ENCODE measurements around the gene IRS2. TPM values are rescaled to one million over a fixed set of nuclear protein-coding genes. Genes with fewer than 3 reads are reported as not detected.
"Not testable (repeated sequence)": the region's sequence is repeated elsewhere in the genome, so short reads cannot be mapped to it uniquely, and the experiment has no call there.

IRS2 gene
- total RNA-seq, 1 donor from 2014 or later = 12.0 TPM

- DNase-seq (ENCODE audit: low spot score) = no peak
Observed at GRCh38 chr13:109734002-109734785, 52.2 kb downstream of the IRS2 start.

GRCh38 chr13:109733550-109733949 lies 52.8 kb downstream of the IRS2 start:
- DNase-seq (ENCODE audit: low spot score) = no peak

GRCh38 chr13:109732470-109733170 lies 53.8 kb downstream of the IRS2 start:
- not testable (repeated sequence) for DNase-seq (ENCODE audit: low spot score)

- DNase-seq (ENCODE audit: low spot score) = no peak
Observed at GRCh38 chr13:109730812-109731335, 55.5 kb downstream of the IRS2 start.

GRCh38 chr13:109728791-109729731 lies 57.3 kb downstream of the IRS2 start:
- DNase-seq (ENCODE audit: low spot score) = peak; percentile 16

GRCh38 chr13:109728061-109728460 lies 58.3 kb downstream of the IRS2 start:
- DNase-seq (ENCODE audit: low spot score) = no peak

GRCh38 chr13:109727251-109727650 lies 59.1 kb downstream of the IRS2 start:
- no peak for DNase-seq (ENCODE audit: low spot score)

- DNase-seq (ENCODE audit: low spot score) = no peak
Observed at GRCh38 chr13:109725995-109726637, 60.3 kb downstream of the IRS2 start.

- DNase-seq (ENCODE audit: low spot score) = no peak
Observed at GRCh38 chr13:109725297-109725696, 61.1 kb downstream of the IRS2 start.

GRCh38 chr13:109724603-109725002 lies 61.8 kb downstream of the IRS2 start:
- no peak for DNase-seq (ENCODE audit: low spot score)

GRCh38 chr13:109723046-109723445 lies 63.3 kb downstream of the IRS2 start:
- no peak for DNase-seq (ENCODE audit: low spot score)

- DNase-seq (ENCODE audit: low spot score) = no peak
Observed at GRCh38 chr13:109722068-109722467, 64.3 kb downstream of the IRS2 start.

GRCh38 chr13:109720758-109721184 lies 65.6 kb downstream of the IRS2 start:
- no peak for DNase-seq (ENCODE audit: low spot score)

- DNase-seq (ENCODE audit: low spot score) = no peak
Observed at GRCh38 chr13:109719962-109720646, 66.3 kb downstream of the IRS2 start.

- no peak for DNase-seq (ENCODE audit: low spot score)
Observed at GRCh38 chr13:109718726-109719125, 67.7 kb downstream of the IRS2 start.

GRCh38 chr13:109717686-109718085 lies 68.7 kb downstream of the IRS2 start:
- DNase-seq (ENCODE audit: low spot score) = no peak

GRCh38 chr13:109715902-109716301 lies 70.5 kb downstream of the IRS2 start:
- no peak for DNase-seq (ENCODE audit: low spot score)

GRCh38 chr13:109713681-109714080 lies 72.7 kb downstream of the IRS2 start:
- DNase-seq (ENCODE audit: low spot score) = no peak

GRCh38 chr13:109712124-109712722 lies 74.2 kb downstream of the IRS2 start:
- DNase-seq (ENCODE audit: low spot score) = peak; percentile 30

Data from umbilical cord (tissue), 2 donors.